ENCODE measurements around the gene SPAG4. TPM values are rescaled to one million over a fixed set of nuclear protein-coding genes. Genes with fewer than 3 reads are reported as not detected.

SPAG4 gene
- total and polyA plus RNA-seq, 2 donors (not counting 1 experiment from before 2014, with no cell fraction given) = 4.3 to 6.6 TPM

- H3K27me3 ChIP-seq (ENCODE audit: control insufficient read depth, insufficient read depth, low read length) = peaks cover 1% of the 10 kb centered on the region
- no peaks in the 10 kb centered on the region for H3K36me3 ChIP-seq (ENCODE audit: control insufficient read depth, insufficient read depth, low read length)
- no peaks in the 10 kb centered on the region for H3K4me1 ChIP-seq (ENCODE audit: control insufficient read depth, extremely low read depth, insufficient read depth, low read length)
- H4K20me1 ChIP-seq (ENCODE audit: control insufficient read depth, extremely low read depth, insufficient read depth, low read length) = no peaks in the 10 kb centered on the region
- no peak overlapping the region for H3K9ac ChIP-seq (ENCODE audit: insufficient read depth, low read length)
- no peak overlapping the region for H2AFZ ChIP-seq (ENCODE audit: low read length)
- H3K27ac ChIP-seq (ENCODE audit: insufficient read depth, low read length) = no peak overlapping the region
- no peak for TF ChIP-seq CTCF (conservative IDR thresholded peaks at IDR 0.05 in 1 of 2, IDR thresholded peaks at IDR 0.05 in 1 of 2; ENCODE audit: low read depth in 1 of 2, low read length in 2 of 2)
- TF ChIP-seq EZH2 (IDR thresholded peaks at IDR 0.05; ENCODE audit: low read length, missing control alignments) = no peak
- no peak overlapping the region for H3K4me2 ChIP-seq (ENCODE audit: extremely low read depth, insufficient read depth, low read length)
- no peaks in the 10 kb centered on the region for H3K79me2 ChIP-seq (ENCODE audit: control insufficient read depth, insufficient read depth, low read length)
- no peak for DNase-seq (ENCODE audit: low read depth in 2 of 2)
- H3K4me3 ChIP-seq (replicated peaks in 1 of 4; ENCODE audit: control extremely low read depth in 1 of 4, insufficient read depth in 1 of 4, low read depth in 3 of 4, low read length in 4 of 4) = no peak overlapping the region
- no peaks in the 10 kb centered on the region for H3K9me3 ChIP-seq (ENCODE audit: control insufficient read depth, insufficient read depth, low read depth, low read length)
Observed at GRCh38 chr20:35576816-35577215, 38.8 kb upstream of the SPAG4 start.

- no peak overlapping the region for H2AFZ ChIP-seq (ENCODE audit: low read length)
- no peak overlapping the region for H3K9ac ChIP-seq (ENCODE audit: insufficient read depth, low read length)
- peaks cover 2% of the 10 kb centered on the region for H3K27me3 ChIP-seq (ENCODE audit: control insufficient read depth, insufficient read depth, low read length)
- no peaks in the 10 kb centered on the region for H3K4me1 ChIP-seq (ENCODE audit: control insufficient read depth, extremely low read depth, insufficient read depth, low read length)
- no peak overlapping the region for H3K27ac ChIP-seq (ENCODE audit: insufficient read depth, low read length)
- no peak overlapping the region for H3K4me3 ChIP-seq (replicated peaks in 1 of 4; ENCODE audit: control extremely low read depth in 1 of 4, insufficient read depth in 1 of 4, low read depth in 3 of 4, low read length in 4 of 4)
- no peak overlapping the region for H3K4me2 ChIP-seq (ENCODE audit: extremely low read depth, insufficient read depth, low read length)
- H3K79me2 ChIP-seq (ENCODE audit: control insufficient read depth, insufficient read depth, low read length) = no peaks in the 10 kb centered on the region
- no peaks in the 10 kb centered on the region for H4K20me1 ChIP-seq (ENCODE audit: control insufficient read depth, extremely low read depth, insufficient read depth, low read length)
- no peak for DNase-seq (ENCODE audit: low read depth in 2 of 2)
- TF ChIP-seq EZH2 (IDR thresholded peaks at IDR 0.05; ENCODE audit: low read length, missing control alignments) (no peak), CTCF (conservative IDR thresholded peaks at IDR 0.05 in 1 of 2, IDR thresholded peaks at IDR 0.05 in 1 of 2; ENCODE audit: low read depth in 1 of 2, low read length in 2 of 2) (no peak)
- no peaks in the 10 kb centered on the region for H3K9me3 ChIP-seq (ENCODE audit: control insufficient read depth, insufficient read depth, low read depth, low read length)
- H3K36me3 ChIP-seq (ENCODE audit: control insufficient read depth, insufficient read depth, low read length) = no peaks in the 10 kb centered on the region
Observed at GRCh38 chr20:35578469-35578868, 37.2 kb upstream of the SPAG4 start.

- Histone ChIP-seq H2AFZ (ENCODE audit: low read length) (no peak overlapping the region), H4K20me1 (ENCODE audit: control insufficient read depth, extremely low read depth, insufficient read depth, low read length) (no peaks in the 10 kb centered on the region), H3K9ac (ENCODE audit: insufficient read depth, low read length) (no peak overlapping the region), H3K9me3 (ENCODE audit: control insufficient read depth, insufficient read depth, low read depth, low read length) (no peaks in the 10 kb centered on the region), H3K36me3 (ENCODE audit: control insufficient read depth, insufficient read depth, low read length) (no peaks in the 10 kb centered on the region), H3K4me1 (ENCODE audit: control insufficient read depth, extremely low read depth, insufficient read depth, low read length) (no peaks in the 10 kb centered on the region), H3K27me3 (ENCODE audit: control insufficient read depth, insufficient read depth, low read length) (peaks cover 2% of the 10 kb centered on the region), H3K27ac (ENCODE audit: insufficient read depth, low read length) (no peak overlapping the region), H3K4me2 (ENCODE audit: extremely low read depth, insufficient read depth, low read length) (no peak overlapping the region), H3K79me2 (ENCODE audit: control insufficient read depth, insufficient read depth, low read length) (no peaks in the 10 kb centered on the region), H3K4me3 (replicated peaks in 1 of 4; ENCODE audit: control extremely low read depth in 1 of 4, insufficient read depth in 1 of 4, low read depth in 3 of 4, low read length in 4 of 4) (no peak overlapping the region)
- DNase-seq (ENCODE audit: low read depth in 2 of 2) = no peak
- no peak for TF ChIP-seq EZH2 (IDR thresholded peaks at IDR 0.05; ENCODE audit: low read length, missing control alignments)
- TF ChIP-seq CTCF (conservative IDR thresholded peaks at IDR 0.05 in 1 of 2, IDR thresholded peaks at IDR 0.05 in 1 of 2; ENCODE audit: low read depth in 1 of 2, low read length in 2 of 2) = no peak
Observed at GRCh38 chr20:35579196-35579595, 36.4 kb upstream of the SPAG4 start.
